SK-N-SH treated with all-trans-retinoic acid at 6 μM for 48 hours (cell line): ENCODE measurements around the gene TRIOBP.

Source experiments
- ISL1 ChIP-seq: fragments of 250-450 bp; sonication (Bioruptor Pico); IDR thresholded peaks from 2 replicates; pipeline ENCODE4 v2.1.2; 2022; ENCODE audit warnings: mild to moderate bottlenecking, moderate library complexity
- RARB ChIP-seq: fragments of 250-450 bp; sonication (Bioruptor Pico); IDR thresholded peaks from 2 replicates; pipeline ENCODE4 v1.8.0; 2021; ENCODE audit warnings: mild to moderate bottlenecking, moderate library complexity
- SNAI2 ChIP-seq: fragments of 250-450 bp; sonication (Bioruptor Pico); IDR thresholded peaks from 2 replicates; pipeline ENCODE4 v1.5.0; 2020; ENCODE audit warnings: mild to moderate bottlenecking, moderate library complexity
- ZNF565 ChIP-seq: fragments of 450-650 bp; formaldehyde crosslinking; conservative IDR thresholded peaks from 2 replicates; pipeline ENCODE4 v1.5.0; 2020; ENCODE audit warnings: low read depth, mild to moderate bottlenecking, moderate library complexity
- TF ChIP-seq, protein P1 (sequence below): fragments of 250-450 bp; sonication (Bioruptor Pico); IDR thresholded peaks from 2 replicates; pipeline ENCODE4 v1.5.1; 2020; ENCODE audit warnings: low read depth, mild to moderate bottlenecking, moderate library complexity
- TF ChIP-seq, protein P2 (sequence below): fragments of 250-450 bp; sonication (Bioruptor Pico); IDR thresholded peaks from 2 replicates; pipeline ENCODE4 v1.8.0; 2020; ENCODE audit warnings: mild to moderate bottlenecking, moderate library complexity, borderline replicate concordance

DNA sequence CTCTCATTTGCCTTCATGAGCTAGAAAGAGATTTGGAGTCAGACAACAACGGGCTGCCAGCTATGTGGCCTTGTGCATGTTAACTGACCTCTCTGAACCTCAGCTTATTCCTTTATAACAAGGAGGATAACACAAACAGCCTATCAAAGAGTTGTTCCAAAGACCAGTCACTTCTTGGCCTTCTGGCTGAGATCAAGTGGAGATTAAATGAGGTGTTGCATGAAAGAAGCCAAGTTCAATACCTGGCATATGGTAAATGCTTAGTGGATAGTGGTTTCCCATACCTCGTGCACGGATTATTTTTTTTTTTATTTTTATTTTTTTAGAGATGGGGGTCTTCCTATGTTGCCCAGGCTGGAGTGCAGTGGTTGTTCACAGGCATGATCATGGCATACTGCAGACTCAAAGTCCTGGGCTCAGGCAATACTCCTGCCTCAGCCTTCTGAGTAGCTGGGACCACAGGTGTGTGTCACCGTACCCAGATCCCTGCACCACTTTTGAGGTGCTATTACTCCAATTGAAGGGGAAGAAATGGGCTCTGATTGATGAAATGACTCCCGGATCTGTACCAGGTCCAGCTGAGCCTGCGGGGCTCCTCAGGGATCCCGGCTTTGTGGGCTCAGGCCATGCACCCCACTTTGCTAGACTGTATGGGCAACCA lies 16.5 kb upstream of the TRIOBP start:
- TF ChIP-seq, protein P1, sequence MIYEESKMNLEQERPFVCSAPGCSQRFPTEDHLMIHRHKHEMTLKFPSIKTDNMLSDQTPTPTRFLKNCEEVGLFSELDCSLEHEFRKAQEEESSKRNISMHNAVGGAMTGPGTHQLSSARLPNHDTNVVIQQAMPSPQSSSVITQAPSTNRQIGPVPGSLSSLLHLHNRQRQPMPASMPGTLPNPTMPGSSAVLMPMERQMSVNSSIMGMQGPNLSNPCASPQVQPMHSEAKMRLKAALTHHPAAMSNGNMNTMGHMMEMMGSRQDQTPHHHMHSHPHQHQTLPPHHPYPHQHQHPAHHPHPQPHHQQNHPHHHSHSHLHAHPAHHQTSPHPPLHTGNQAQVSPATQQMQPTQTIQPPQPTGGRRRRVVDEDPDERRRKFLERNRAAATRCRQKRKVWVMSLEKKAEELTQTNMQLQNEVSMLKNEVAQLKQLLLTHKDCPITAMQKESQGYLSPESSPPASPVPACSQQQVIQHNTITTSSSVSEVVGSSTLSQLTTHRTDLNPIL, result no peak
- TF ChIP-seq SNAI2 (CRISPR knock-in tag) (no peak), ISL1 (CRISPR knock-in tag) (no peak), RARB (CRISPR knock-in tag) (no peak), ZNF565 (CRISPR knock-in tag) (no peak)
- TF ChIP-seq, protein P2, sequence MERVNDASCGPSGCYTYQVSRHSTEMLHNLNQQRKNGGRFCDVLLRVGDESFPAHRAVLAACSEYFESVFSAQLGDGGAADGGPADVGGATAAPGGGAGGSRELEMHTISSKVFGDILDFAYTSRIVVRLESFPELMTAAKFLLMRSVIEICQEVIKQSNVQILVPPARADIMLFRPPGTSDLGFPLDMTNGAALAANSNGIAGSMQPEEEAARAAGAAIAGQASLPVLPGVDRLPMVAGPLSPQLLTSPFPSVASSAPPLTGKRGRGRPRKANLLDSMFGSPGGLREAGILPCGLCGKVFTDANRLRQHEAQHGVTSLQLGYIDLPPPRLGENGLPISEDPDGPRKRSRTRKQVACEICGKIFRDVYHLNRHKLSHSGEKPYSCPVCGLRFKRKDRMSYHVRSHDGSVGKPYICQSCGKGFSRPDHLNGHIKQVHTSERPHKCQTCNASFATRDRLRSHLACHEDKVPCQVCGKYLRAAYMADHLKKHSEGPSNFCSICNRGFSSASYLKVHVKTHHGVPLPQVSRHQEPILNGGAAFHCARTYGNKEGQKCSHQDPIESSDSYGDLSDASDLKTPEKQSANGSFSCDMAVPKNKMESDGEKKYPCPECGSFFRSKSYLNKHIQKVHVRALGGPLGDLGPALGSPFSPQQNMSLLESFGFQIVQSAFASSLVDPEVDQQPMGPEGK (CRISPR knock-in tag), result no peak
